Neuronal stem cell (in vitro differentiated cells): ENCODE results near the gene GAGE12J.
"Not testable (repeated sequence)": the region's sequence is repeated elsewhere in the genome, so short reads cannot be mapped to it uniquely, and the experiment has no call there.

Experiments used
- DNase-seq: peaks from one replicate; pipeline ENCODE4 v3.0.0-alpha.2; 2013; ENCODE audit warnings: low spot score
- H2AFZ ChIP-seq: one replicate; pipeline ENCODE4 v1.6.1; 2013; ENCODE audit warnings: mild to moderate bottlenecking, low read length, inconsistent platforms
- H2AK5ac ChIP-seq: 2 replicates; pipeline ENCODE4 v1.6.1; 2013; ENCODE audit warnings: low read depth, mild to moderate bottlenecking, inconsistent platforms, low read length, moderate library complexity, mixed read lengths
- H2BK120ac ChIP-seq: 2 replicates; pipeline ENCODE4 v1.6.1; 2013; ENCODE audit warnings: low read depth, mild to moderate bottlenecking, inconsistent platforms, low read length, moderate library complexity, mixed read lengths
- H2BK12ac ChIP-seq: one replicate; pipeline ENCODE4 v1.6.1; 2013; ENCODE audit warnings: low read length, inconsistent platforms
- H2BK15ac ChIP-seq: 2 replicates; pipeline ENCODE4 v1.6.1; 2013; ENCODE audit warnings: mild to moderate bottlenecking, low read length, inconsistent platforms, mixed read lengths
- H2BK5ac ChIP-seq: one replicate; pipeline ENCODE4 v1.6.1; 2013; ENCODE audit warnings: inconsistent platforms, mild to moderate bottlenecking, low read length, moderate library complexity
- H3K14ac ChIP-seq: one replicate; pipeline ENCODE4 v1.6.1; 2013; ENCODE audit warnings: low read length, inconsistent platforms
- H3K18ac ChIP-seq: 2 replicates; pipeline ENCODE4 v1.6.1; 2013; ENCODE audit warnings: low read length, inconsistent platforms
- H3K23ac ChIP-seq: 2 replicates; pipeline ENCODE4 v1.6.1; 2013; ENCODE audit warnings: low read depth, mild to moderate bottlenecking, mixed read lengths, low read length, inconsistent platforms; ENCODE audit not compliant: poor library complexity
- H3K27ac ChIP-seq: replicated peaks from 3 replicates; pipeline ENCODE4 v1.5.1; 2013; ENCODE audit warnings: low read length, inconsistent platforms
- H3K27me3 ChIP-seq, 3 experiments: 2 replicates each; pipeline ENCODE4 v1.6.1; 2013; ENCODE audit warnings: low read length in 3 of 3, mild to moderate bottlenecking in 2 of 3, inconsistent platforms in 1 of 3, low read depth in 1 of 3, mixed read lengths in 1 of 3, moderate library complexity in 1 of 3; ENCODE audit not compliant: control insufficient read depth in 3 of 3, insufficient read depth in 3 of 3
- H3K36me3 ChIP-seq, 2 donors: replicated peaks in 1 of 2; 2 replicates each; pipeline ENCODE4 v1.6.1; 2013; ENCODE audit warnings: low read length in 2 of 2; ENCODE audit not compliant: control insufficient read depth in 2 of 2, insufficient read depth in 2 of 2
- H3K4ac ChIP-seq: 2 replicates; pipeline ENCODE4 v1.6.1; 2013; ENCODE audit warnings: inconsistent platforms, mild to moderate bottlenecking, low read length, moderate library complexity
- H3K4me1 ChIP-seq, 2 donors: 1 replicate in 1 of 2; 2 replicates in 1 of 2; pipeline ENCODE4 v1.6.1; 2013; ENCODE audit warnings: low read length in 2 of 2, low read depth in 1 of 2; ENCODE audit not compliant: control insufficient read depth in 2 of 2, insufficient read depth in 1 of 2
- H3K4me2 ChIP-seq: one replicate; pipeline ENCODE4 v1.6.1; 2013; ENCODE audit warnings: mild to moderate bottlenecking, low read length, inconsistent platforms; ENCODE audit not compliant: insufficient read depth, poor library complexity, severe bottlenecking
- H3K4me3 ChIP-seq, 2 donors: 2 replicates each; pipeline ENCODE4 v1.5.1; 2013; ENCODE audit warnings: low read length in 2 of 2, mild to moderate bottlenecking in 2 of 2, inconsistent platforms in 1 of 2, moderate library complexity in 1 of 2
- H3K79me1 ChIP-seq: one replicate; pipeline ENCODE4 v1.6.1; 2013; ENCODE audit warnings: low read depth, mild to moderate bottlenecking, inconsistent platforms, low read length, moderate library complexity
- H3K9ac ChIP-seq: one replicate; pipeline ENCODE4 v1.6.1; 2013; ENCODE audit warnings: mild to moderate bottlenecking, low read depth, low read length, inconsistent platforms; ENCODE audit not compliant: poor library complexity
- H3K9me3 ChIP-seq, 2 donors: replicated peaks in 1 of 2; 2 replicates each; pipeline versions ENCODE3 to v1.6.1; 2013; ENCODE audit warnings: low read length in 2 of 2, mild to moderate bottlenecking in 2 of 2, inconsistent platforms in 1 of 2, low read depth in 1 of 2, mixed read lengths in 1 of 2, moderate library complexity in 1 of 2; ENCODE audit not compliant: control insufficient read depth in 2 of 2, insufficient read depth in 1 of 2
- H4K8ac ChIP-seq: one replicate; pipeline ENCODE4 v1.6.1; 2013; ENCODE audit warnings: low read depth, mild to moderate bottlenecking, inconsistent platforms, low read length, moderate library complexity
- H4K91ac ChIP-seq: one replicate; pipeline ENCODE4 v1.6.1; 2013; ENCODE audit warnings: low read length, low read depth, mild to moderate bottlenecking, inconsistent platforms; ENCODE audit not compliant: poor library complexity
- WGBS, 2 donors: extraction: QIAGEN DNeasy Blood & Tissue Kit; methylation state at CpG; one replicate each; pipeline ENCODE4 v1.1.7; 2013; ENCODE audit warnings: missing lambda C conversion rate in 2 of 2, mixed read lengths in 1 of 2; ENCODE audit not compliant: insufficient read length in 2 of 2, insufficient replicate concordance in 1 of 2; ENCODE audit errors: extremely low coverage in 2 of 2; 5-methylcytosine and 5-hydroxymethylcytosine counted together

Gene GAGE12J

GRCh38 chrX:49331841-49332240 is 10.0 kb downstream of the GAGE12J start:
- not testable (repeated sequence) for H3K4me3 ChIP-seq, H3K79me1 ChIP-seq, H3K23ac ChIP-seq, H2BK5ac ChIP-seq, H3K4me2 ChIP-seq, H3K36me3 ChIP-seq, H2AFZ ChIP-seq, H2BK15ac ChIP-seq, H2AK5ac ChIP-seq, H3K9me3 ChIP-seq, H2BK12ac ChIP-seq, H3K18ac ChIP-seq, H3K4ac ChIP-seq, DNase-seq, H3K4me1 ChIP-seq, H3K27me3 ChIP-seq, H4K8ac ChIP-seq, H4K91ac ChIP-seq, H3K27ac ChIP-seq, H2BK120ac ChIP-seq, H3K9ac ChIP-seq
- no CpG with 5 or more reads among the region's 26 CpGs for WGBS, 2 donors
- H3K14ac ChIP-seq: peak overlapping the region; percentile 56

DNA sequence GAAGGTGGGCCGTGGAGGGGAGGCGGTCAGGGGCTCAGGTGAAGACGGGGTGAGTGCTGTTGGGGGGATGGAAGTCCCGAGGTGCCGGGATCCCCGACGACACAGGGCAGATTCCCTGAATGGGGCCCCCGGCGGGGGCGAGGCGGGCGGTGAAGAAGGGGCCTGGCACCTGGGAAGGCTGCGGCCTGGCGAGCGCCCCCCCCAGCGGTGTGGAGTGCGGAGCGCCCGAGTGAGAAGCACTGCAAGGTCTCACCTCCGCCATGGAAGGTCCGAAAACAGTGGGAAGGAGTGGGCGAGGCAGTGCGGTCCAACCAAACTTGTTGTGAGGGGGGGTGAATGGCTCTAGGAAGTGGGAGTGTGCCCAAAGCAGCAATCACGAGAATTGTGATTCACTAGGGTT is 19.6 kb downstream of the GAGE12J start:
- H2AFZ ChIP-seq, H2BK5ac ChIP-seq, H4K8ac ChIP-seq, H2BK12ac ChIP-seq, H3K79me1 ChIP-seq, H3K4me3 ChIP-seq, DNase-seq, H3K27me3 ChIP-seq, H3K4ac ChIP-seq, H4K91ac ChIP-seq, H3K9me3 ChIP-seq, H2BK120ac ChIP-seq, H3K27ac ChIP-seq, H3K4me2 ChIP-seq, H3K18ac ChIP-seq, H2BK15ac ChIP-seq, H2AK5ac ChIP-seq, H3K4me1 ChIP-seq, H3K23ac ChIP-seq, H3K9ac ChIP-seq, H3K36me3 ChIP-seq, H3K14ac ChIP-seq: not testable (repeated sequence)
- WGBS, 2 donors: no CpG with 5 or more reads among the region's 24 CpGs

- H2AFZ ChIP-seq, H3K18ac ChIP-seq, H2BK12ac ChIP-seq, H3K4me1 ChIP-seq, H2AK5ac ChIP-seq, H3K36me3 ChIP-seq, DNase-seq, H3K4ac ChIP-seq, H4K91ac ChIP-seq, H3K79me1 ChIP-seq, H2BK5ac ChIP-seq, H3K4me3 ChIP-seq, H4K8ac ChIP-seq, H3K9me3 ChIP-seq, H3K27ac ChIP-seq, H2BK120ac ChIP-seq, H2BK15ac ChIP-seq, H3K27me3 ChIP-seq, H3K14ac ChIP-seq, H3K9ac ChIP-seq, H3K23ac ChIP-seq, H3K4me2 ChIP-seq: not testable (repeated sequence)
- WGBS, 2 donors: no CpG with 5 or more reads among the region's 15 CpGs
These were observed 22.8 kb downstream of the GAGE12J start for GRCh38 chrX:49344496-49345175.

GRCh38 chrX:49345402-49345801 is 23.6 kb downstream of the GAGE12J start:
- H3K14ac ChIP-seq, H2AK5ac ChIP-seq, H2AFZ ChIP-seq, H3K4me1 ChIP-seq, H2BK5ac ChIP-seq, H3K27me3 ChIP-seq, H3K4me3 ChIP-seq, H3K23ac ChIP-seq, H2BK12ac ChIP-seq, H4K91ac ChIP-seq, H4K8ac ChIP-seq, H3K18ac ChIP-seq, H2BK120ac ChIP-seq, H3K36me3 ChIP-seq, H3K4ac ChIP-seq, H3K79me1 ChIP-seq, H2BK15ac ChIP-seq, DNase-seq, H3K9me3 ChIP-seq, H3K4me2 ChIP-seq, H3K27ac ChIP-seq, H3K9ac ChIP-seq: not testable (repeated sequence)
- WGBS, 2 donors: no CpG with 5 or more reads among the region's 10 CpGs
